ENCODE results near the gene IGFBPL1. TPM values are rescaled to one million over a fixed set of nuclear protein-coding genes. Genes with fewer than 3 reads are reported as not detected.

The IGFBPL1 gene
- total RNA-seq, 4 donors from 2014 or later: not detected

- TF ChIP-seq CTCF (IDR thresholded peaks at IDR 0.05): no peak
- ATAC-seq (ENCODE audit: low FRiP score) (no peak), DNase-seq (ENCODE audit: low spot score) (no peak)
Observed at GRCh38 chr9:38376021-38376670, 48.1 kb downstream of the IGFBPL1 start.

GRCh38 chr9:38375572-38375963 lies 48.7 kb downstream of the IGFBPL1 start:
- no peak for TF ChIP-seq CTCF (IDR thresholded peaks at IDR 0.05)
- DNase-seq (ENCODE audit: low spot score) (no peak), ATAC-seq (ENCODE audit: low FRiP score) (no peak)

- TF ChIP-seq CTCF (IDR thresholded peaks at IDR 0.05): no peak
- no peak for DNase-seq (ENCODE audit: low spot score)
- no peak for ATAC-seq (ENCODE audit: low FRiP score)
Observed at GRCh38 chr9:38374847-38375571, 49.2 kb downstream of the IGFBPL1 start.

GRCh38 chr9:38373679-38374078 lies 50.6 kb downstream of the IGFBPL1 start:
- no peak for DNase-seq (ENCODE audit: low spot score)
- ATAC-seq (ENCODE audit: low FRiP score): no peak
- no peak for TF ChIP-seq CTCF (IDR thresholded peaks at IDR 0.05)

- ATAC-seq (ENCODE audit: low FRiP score): no peak
- no peak for DNase-seq (ENCODE audit: low spot score)
- TF ChIP-seq CTCF (IDR thresholded peaks at IDR 0.05): no peak
Observed at GRCh38 chr9:38372762-38373619, 51.3 kb downstream of the IGFBPL1 start.

GRCh38 chr9:38371495-38371894 lies 52.8 kb downstream of the IGFBPL1 start:
- ATAC-seq (ENCODE audit: low FRiP score) (no peak), DNase-seq (ENCODE audit: low spot score) (no peak)
- no peak for TF ChIP-seq CTCF (IDR thresholded peaks at IDR 0.05)

Measured in omental fat pad (tissue), 4 donors.